Stimulated activated naive CD4-positive, alpha-beta T cell treated with Interleukin-2 at 50 U/mL for 16 hours (primary cell): Measurements from ENCODE around the gene ITPR1.
"Not testable (repeated sequence)": the region's sequence is repeated elsewhere in the genome, so short reads cannot be mapped to it uniquely, and the experiment has no call there.

Experiments used
- DNase-seq: peaks from one replicate; lab custom pipeline; 2025; lab: John Stamatoyannopoulos, UW

Gene ITPR1

DNA sequence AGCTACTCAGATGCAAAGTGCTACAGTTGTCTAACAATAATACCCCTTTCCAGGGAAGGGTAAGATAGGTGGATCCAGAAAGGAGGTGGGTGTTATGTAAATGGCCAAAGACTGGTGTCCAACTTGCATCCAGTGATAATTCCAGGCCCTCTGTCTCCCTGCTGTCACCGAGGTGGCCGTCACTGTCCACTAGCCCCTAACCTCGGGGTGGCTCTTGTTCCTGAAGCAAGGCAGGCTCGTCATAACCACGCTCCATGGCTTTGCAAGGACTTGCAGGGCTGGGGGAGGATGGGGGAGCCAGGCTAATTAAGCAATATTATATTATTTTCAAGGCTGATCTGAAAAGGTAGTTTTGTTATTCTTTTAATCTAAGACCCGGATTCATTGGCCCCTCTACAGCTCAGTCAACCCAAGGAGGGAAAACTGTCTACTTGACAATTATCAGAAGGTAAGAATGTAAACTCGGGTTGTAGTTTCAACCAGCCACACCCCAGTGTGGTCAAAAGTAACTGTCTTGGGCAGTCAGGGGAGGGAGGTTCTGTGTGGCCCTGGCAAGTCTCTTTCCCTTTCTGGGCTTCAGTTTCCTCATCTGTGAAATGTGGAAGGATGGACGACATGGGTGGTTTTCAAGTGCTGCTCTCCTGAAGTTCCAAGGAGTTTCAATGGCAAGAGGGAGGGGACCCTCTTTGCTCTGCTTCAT lies 266.0 kb downstream of the ITPR1 start:
- no peak for DNase-seq

DNA sequence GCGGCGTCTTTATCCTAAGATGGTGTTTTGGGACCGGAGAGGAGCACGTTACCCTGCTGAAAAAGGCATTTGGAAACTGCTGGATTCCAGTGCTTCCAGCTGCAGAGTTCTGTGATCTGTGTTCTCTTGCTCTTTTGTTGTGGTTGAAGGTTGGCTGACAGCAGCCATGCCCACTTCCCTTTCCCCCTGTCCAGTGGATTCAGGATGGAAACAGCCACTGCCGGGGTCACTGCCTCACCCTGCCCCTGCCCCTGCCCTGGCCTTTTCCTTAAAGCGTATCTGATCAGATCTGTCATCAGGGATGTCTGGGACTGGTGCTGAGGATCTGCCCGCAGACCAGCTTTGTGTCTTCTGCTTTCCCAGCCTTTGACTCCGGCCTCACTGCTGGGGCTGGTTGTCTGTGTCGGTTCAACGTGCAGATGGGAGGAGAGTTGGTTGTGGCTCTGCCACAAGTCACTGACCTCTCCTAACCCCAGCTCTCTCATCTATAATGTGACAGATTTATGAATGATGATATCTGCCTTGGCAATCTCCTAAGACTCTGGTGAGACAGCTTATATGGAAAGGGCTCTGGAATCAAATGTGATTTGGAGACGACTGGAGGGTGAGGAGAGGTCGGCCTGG lies 266.7 kb downstream of the ITPR1 start:
- no peak for DNase-seq

DNA sequence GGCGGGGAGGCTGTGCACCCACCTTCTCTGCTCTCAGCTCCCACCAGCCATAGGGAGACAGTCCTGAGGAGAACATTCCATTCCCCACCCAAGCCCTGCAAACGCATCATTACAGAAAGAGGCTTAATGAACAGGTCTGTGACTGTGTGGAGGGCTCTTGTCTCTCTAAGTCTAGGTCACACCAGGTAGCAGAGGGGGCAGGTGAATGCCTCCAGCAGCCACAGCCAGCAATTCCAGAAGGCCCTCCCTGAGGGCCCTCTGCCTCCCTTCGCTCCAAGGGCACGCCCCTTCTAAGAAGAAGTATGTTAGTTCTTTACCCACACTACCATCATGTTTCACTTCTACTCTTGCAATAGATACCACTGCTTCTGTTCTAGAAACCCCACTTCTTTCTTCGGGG lies 268.6 kb downstream of the ITPR1 start:
- DNase-seq: no peak

DNA sequence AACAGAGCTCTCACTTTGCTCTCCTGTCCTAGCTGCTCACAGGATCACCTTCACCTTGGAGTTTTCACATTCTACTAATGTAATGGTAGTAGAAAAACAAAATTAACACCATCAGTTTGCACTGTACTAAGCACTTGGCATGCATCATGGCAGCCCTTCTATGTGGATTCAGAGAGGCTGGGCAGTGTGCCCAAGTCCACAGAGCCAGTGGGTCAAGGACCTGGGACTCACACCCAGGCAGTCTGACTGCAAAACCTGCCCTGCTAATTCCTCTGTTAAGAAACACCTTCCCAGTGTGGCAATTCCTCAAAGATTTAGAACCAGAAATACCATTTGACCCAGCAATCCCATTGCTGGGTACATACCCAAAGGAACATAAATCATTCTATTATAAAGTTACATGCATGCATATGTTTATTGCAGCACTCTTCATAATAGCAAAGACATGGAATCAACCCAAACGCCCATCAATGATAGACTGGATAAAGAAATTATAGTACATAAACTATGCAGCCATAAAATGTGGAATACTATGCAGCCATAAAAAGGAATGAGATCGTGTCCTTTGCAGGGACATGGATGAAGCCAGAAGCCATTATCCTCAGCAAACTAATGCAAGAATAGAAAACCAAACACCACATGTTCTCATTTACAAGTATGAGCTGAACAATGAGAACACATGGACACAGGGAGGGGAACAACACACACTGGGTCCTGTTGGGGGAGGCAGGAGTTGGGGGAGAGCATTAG lies 269.5 kb downstream of the ITPR1 start:
- DNase-seq: not testable (repeated sequence)

DNA sequence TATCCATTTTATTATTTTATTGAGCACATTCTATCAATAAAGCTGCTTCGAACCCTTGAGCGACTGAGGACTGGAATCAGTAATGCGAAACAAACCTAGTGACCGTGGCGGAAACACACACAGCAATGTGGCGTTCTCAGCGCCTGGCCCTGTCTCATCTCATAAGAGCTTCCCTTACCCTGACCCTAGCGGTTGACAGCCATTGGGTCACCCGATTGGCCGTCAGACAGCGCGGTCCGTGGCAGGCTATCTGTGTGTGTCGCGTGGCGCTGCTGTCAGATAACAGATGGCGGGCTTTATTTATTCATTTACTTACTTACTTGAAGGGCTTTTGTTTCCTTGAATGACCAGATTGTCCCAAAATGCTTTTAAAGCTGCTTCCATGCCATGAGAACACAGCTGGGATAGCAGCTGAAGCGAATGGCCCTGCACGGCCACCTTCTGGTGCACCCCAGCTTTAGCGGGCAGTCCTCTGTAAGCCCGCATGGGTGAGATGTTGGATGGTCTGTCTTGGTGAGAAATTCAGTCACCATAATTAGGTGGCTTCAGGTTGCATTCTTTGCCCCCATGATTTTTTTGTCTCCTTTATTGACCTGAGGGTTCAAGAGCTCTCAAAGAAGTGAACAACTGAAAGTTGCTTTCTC lies 270.6 kb downstream of the ITPR1 start:
- DNase-seq: no peak

DNA sequence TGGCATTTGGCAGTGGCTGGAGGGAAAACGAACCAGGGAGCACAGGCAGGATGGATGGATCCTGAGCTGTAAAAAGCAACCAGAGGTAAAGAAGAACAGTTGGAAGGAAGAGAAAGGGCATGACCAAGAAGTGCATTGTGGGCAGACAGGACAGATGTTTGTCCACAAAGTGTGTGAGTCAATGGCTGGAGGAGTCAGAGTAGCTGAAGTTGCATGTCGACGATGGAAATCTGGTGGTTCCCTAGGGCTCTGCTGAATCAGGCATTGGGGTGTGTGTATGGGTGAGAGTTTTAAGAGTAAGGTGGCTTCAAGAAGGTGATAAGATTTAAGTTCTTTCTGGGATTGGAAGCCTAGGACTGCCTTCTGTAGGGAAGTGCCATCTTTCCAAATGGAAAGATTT lies 272.1 kb downstream of the ITPR1 start:
- DNase-seq: no peak

DNA sequence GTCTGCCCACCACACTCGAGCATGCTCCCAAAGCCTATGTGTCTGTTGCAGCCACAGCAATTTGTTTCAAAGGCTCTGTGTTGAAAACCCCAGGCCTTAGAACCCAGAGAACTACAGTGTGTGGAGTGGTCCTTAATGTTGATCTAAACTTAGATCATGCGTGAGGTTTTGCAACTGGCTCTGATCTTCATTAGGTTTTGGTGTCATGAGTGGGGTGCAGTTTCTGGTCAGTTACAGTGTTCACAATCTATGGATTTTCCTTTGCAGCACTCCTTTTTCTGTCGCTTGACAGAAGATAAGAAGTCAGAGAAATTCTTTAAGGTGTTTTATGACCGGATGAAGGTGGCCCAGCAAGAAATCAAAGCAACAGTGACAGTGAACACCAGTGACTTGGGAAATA lies 273.1 kb downstream of the ITPR1 start:
- DNase-seq: no peak

DNA sequence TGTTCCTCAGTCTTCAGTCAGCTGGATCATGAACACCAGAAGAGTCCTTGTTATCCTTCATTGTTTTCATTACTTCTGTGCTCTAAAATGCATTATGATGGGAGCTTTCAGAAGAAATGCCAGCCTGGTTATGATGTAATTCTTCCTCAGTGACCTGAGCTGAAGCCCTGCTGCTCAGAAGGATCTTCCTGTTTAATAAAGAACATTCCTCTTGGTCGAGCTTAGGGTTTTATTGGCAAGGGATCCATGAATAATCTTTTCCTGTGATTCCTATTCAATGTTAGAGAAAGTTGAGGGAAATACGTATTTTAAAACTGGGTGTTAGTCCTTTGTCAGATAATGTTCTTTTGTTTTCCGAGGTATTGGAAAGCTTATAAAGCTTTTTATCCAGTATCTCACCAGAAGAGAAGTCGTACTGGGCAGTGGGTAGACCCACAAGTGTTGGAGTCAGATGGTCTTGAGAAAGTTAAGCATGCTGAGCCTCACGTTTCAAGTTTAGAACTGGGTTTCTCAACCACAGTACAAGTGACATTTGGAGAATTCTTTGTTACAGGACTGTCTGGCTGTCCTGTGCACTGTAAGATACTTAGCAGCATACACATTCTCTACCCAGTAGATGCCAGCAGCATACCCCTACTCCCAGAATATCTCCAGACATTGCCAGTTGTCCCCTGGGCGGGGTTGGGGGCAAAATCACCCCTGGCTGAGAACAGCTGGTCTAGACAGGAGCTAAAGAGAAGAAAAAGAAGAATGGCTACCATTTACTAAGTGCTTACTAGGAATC lies 273.8 kb downstream of the ITPR1 start:
- DNase-seq: no peak

DNA sequence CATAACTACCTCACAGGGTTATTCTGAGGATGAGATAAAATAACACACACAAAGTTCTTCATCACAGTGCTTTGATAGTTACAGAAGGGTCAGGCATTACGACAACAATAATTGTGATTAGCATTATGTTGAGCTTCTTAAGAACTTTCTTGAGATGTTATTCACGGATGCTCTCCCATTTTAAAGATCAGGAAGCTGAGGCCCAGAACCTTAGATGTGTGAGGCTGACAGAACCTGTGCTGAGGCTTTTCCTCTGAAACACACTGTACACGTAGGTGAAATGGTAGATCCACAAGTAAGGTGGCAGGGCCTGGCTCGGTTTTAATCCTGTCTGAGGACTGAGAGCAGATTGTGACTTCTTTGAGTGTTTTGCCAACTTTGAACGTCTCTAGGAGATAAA lies 274.9 kb downstream of the ITPR1 start:
- no peak for DNase-seq

DNA sequence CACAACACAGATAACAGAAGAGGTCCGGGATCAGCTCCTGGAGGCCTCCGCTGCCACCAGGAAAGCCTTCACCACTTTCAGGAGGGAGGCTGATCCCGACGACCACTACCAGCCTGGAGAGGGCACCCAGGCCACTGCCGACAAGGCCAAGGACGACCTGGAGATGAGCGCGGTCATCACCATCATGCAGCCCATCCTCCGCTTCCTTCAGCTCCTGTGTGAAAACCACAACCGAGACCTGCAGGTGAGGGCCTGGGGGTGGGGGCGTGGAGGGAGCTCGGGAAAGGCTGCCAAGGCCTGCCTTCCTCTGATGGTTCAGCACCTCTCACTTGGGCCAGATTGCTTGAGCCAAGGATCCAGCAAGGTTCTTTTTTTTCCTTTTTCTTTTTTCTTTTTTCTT lies 275.4 kb downstream of the ITPR1 start:
- no peak for DNase-seq

DNA sequence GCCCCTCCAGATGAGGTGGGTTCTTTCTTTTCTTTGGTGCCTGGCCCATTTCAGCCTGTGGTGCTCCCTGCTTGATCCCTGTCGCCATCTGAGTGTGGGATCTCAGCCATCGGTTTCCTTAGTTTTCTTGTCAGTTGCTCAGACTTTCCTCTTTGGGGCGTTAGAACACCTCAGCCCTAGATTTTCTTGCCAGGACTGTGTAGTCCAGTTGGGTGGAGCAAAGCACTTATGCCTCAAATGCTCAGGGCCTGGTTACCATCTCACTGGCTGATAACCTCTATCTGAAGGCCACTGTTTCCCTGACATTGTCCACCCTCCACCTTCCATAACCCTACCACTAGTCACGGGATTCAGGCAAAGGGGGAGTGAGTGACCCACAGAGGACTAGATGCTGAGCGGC lies 277.4 kb downstream of the ITPR1 start:
- DNase-seq: no peak

DNA sequence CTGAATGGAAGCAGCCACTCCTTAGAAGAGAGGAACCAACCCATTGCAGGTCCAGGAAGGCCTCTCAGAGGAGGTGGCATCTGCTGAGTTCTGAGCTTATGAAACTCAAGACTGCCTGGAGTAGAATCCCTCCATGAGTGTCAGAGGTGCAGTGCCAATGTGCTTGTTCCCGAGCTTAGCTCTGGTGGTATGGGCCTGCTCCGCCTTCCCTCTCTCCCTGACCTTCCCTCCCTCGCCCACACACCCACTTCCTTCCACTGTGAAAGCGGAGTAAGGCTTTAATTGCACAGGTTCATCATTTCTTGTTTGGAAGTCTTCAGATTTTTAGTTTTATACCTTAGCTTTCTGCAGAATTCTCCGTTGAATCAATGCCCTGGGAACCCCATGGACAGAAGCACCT lies 278.1 kb downstream of the ITPR1 start:
- no peak for DNase-seq

DNA sequence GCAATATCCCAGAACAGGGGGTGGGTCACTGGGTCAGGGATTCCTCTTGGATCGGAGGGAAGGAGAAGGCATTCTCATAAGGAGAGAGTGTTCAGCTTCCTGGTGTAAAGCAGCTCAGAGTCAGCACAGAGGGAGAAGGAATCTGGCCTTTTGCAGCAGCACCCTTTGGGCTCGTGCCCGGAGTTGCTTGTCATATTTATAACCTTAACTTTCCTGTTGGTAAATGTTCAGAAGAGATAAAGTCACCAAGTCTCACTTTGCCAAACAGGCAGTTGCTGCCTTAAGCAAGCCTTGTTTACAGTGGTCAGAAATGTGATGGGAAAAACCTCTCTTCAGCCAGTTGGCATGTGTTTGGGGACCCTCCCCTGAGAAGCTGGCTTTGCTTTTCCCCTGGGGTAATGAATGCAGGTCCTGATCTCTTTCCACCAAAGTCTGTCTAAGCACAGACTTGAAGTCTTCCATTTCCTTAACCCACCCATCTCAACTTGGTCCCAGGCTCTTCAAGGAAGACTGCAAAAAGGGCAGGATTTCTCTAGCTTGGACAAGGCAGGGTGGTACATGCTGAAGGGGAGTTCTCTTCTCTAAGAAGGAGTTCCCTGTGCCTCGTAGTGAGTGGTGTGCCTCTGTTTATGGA lies 279.1 kb downstream of the ITPR1 start:
- DNase-seq: no peak

DNA sequence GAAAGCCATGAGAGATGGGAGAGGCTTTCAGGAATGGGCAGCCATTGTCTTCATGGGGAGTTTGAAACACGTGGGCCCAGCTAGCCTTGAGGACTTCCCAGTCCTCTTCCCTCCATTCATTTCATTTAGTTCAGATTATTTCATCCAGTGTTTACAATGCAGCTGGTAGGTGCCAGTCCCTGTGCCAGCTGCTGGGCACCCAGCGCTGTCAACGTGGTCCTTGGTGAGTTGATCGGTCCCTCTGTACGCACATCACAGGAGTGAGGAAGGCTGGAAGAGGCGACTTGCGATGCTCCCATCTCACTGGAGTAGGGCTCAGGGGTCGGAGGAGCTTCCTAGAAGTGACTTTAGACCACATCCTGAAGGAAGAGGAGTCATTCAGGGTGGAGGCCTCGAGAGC lies 279.7 kb downstream of the ITPR1 start:
- no peak for DNase-seq

DNA sequence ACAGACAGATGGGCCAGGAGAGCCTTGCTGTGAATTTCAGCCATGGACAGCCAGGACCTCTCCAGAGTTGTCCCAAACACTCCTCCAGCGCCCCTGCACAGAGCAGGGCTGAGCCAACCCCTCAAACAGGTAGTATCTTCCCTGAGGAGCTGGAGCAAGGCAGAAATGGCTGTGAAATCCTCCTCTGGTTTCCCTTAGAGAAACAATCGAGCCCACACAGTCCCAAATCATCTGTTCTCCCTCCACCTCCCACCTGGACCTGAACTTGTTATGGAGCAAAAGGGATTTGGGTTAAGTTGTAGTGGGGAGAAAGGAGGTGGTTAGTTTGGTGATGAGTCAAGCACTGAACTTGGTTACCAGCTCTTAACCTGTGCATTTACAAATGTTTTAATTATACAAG lies 280.4 kb downstream of the ITPR1 start:
- no peak for DNase-seq

DNA sequence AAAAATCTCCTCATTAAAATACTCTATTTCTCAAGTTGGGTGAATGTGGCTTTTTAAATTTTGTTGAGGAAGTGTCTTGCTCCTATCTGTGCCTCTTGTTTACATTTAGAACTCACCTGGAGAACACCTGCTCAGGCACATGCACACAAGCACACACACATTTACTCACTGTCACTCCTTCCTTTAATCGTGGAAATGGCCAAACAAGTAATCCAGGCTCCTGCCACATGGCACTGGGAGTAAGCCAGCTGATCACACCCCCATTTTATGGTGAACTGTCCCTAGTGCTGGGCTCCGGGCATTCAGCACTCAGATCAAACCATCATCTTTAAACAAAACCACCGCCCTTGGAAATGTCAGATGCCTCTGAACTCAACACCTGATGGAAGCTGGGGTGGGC lies 281.4 kb downstream of the ITPR1 start:
- no peak for DNase-seq

DNA sequence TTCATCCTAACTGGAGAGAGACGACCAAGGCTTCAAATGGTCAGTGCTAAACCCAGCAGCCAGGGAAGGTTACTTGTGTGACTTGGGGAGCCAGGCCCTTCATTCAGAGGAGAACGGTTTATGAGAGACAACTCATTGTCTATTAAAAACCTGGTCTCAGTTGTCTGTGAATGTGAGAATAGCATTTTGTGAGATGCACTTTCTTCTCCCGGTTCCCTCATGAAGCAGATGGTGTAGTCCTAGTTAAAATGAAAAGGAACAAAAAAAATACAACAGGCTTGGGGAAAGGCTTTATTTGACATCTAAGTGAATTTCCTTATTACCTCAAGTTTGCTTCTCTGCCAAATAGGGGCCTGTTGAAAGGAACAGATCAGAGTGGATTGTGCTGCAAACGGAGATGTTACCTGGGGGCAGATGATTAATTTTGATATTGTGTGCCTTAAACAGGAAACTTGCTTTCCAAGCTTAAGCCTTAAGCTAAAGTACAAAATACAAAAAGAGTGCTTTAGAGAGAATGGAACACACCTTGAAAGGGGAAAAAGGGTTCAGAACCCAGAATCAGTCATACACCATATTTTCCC lies 283.3 kb downstream of the ITPR1 start:
- DNase-seq: no peak

DNA sequence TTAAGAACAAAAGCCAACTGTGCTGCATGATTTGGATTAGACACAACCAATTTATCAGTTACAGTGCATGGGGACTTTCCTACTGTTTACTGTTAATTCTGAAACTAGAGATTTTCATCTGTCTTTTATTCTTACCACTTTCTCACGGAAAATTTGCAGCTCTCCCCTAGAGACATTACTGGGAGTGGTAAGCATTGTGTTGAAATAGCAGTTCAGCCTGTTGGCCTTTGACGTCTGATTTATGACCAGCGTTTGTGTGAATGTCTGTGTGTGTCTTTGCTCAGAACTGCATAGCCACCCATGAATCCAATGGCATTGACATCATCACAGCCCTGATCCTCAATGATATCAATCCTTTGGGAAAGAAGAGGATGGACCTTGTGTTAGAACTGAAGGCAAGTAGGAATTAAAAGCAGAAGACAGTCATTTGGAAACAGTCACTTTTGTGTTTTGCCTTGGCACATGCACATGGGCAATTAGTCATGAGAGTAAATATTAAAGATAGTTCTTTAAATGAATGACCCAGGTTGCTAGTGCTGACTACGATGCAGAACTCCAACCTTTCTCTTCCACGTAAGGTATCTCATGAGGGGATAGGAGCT lies 283.9 kb downstream of the ITPR1 start:
- no peak for DNase-seq

DNA sequence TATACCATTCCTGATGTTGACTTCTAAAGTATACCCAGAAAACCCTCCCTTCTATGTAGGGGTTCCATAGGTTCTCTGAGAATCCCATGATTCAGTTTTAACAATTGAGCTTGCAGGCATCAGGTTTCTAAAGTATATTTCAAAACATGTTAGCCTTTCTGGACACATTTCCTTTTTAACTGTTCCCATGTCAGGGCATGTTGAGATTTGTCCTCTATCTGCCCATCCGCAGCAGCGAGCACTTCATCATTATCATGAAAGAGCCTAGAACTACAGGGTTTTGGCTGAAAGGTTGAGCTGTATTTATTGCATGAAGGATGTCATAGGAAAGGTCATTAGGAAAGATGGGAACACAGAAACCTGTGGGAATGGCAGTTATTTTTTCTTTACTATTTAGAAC lies 285.0 kb downstream of the ITPR1 start:
- DNase-seq: no peak

DNA sequence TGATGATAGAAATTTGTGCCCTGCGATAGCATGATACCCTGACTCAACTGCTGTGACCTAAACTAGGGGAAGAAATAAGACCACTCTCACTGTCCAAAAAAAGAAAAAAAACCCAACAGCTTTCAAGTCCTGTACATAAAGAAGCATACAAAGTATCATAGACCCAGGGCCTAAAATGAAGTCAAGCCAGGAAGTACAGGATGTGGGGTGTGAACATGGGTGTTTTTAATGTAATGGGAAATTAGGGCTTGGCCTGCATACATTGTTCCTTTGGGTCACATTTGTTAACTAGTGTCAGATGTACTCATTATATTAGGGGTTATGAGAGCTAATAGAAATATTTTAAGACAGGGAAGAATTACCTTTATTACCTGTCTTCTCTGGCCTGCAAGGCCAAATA lies 285.6 kb downstream of the ITPR1 start:
- DNase-seq: no peak

DNA sequence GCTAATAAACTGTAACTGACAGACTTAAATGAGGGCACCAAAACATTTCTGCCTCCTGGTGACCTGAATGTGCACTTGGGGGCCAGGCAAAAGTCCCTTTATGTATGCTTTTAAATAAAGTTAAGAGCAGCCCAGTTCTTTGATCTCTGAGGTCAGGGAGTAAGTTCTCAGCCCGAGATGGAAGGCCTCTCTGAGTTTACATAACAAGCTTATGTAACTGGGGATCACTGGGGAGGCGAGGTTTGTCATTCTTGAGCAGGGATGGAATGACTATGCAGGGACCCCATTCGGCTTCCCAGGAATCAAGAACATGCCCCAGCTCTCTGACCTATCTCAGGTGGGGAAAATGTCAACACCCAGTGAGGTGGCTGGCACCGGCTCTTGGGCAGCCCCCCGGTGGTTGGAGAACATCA lies 287.4 kb downstream of the ITPR1 start:
- DNase-seq: no peak
